K562 (cell line): ENCODE data around the gene SDE2. TPM values are rescaled to one million over a fixed set of nuclear protein-coding genes. Genes with fewer than 3 reads are reported as not detected.

Experiments
- ATAC-seq: fragments of 200-7000 bp; cut with Tn5 transposase; 3 replicates; pipeline ENCODE4 v1.9.1; 2020; ENCODE audit warnings: moderate library complexity
- BruUV-seq: library from RNA; stranded (reverse); fragments of 400-500 nt; replicated peaks from 2 replicates; lab custom pipeline; 2021; lab: Mats Ljungman, UMichigan
- CTCF ChIA-PET: fragments of 300-600 bp; formaldehyde crosslinking; extraction: SDS; loops from one replicate; lab custom pipeline; 2021; ENCODE audit warnings: low intra/inter-chr PET ratio; lab: Yijun Ruan, JAX
- POLR2A ChIA-PET: fragments of 300-600, 350-650 bp; sonication (Branson Sonifier 250); formaldehyde crosslinking; extraction: SDS; loops from one replicate; lab custom pipeline; 2021; ENCODE audit warnings: antibody characterized with exemption, inconsistent platforms; lab: Yijun Ruan, JAX
- DNase-seq, 4 experiments: peaks; one replicate each; pipeline versions ENCODE4 v3.0.0 to v3.0.0-alpha.2; 2011 to 2018; ENCODE audit warnings: low spot score in 3 of 4, mixed read lengths in 3 of 4; ENCODE audit errors: extremely low read depth in 1 of 4
- FAIRE-seq: peaks from 2 replicates; lab custom pipeline; 2011; peaks lifted over from hg19 to GRCh38; lab: Jason Lieb, UNC
- H2AFZ ChIP-seq: 2 replicates; pipeline ENCODE4 v1.6.0; 2011; ENCODE audit warnings: low read depth, low read length, control low read depth, inconsistent platforms
- H3K27ac ChIP-seq: fragments of 200-600 bp; 3 replicates; pipeline ENCODE4 v1.8.0; 2011; ENCODE audit warnings: low read depth, mild to moderate bottlenecking, control low read depth, inconsistent platforms, low read length, moderate library complexity, mixed read lengths; ENCODE audit errors: extremely low read depth
- H3K27me3 ChIP-seq, 2 experiments: fragments of 300-600 bp in 1 of 2; 2 replicates in 1 of 2; 3 replicates in 1 of 2; pipeline versions ENCODE4 v1.6.0 to v1.8.0; 2011; ENCODE audit warnings: inconsistent platforms in 2 of 2, low read length in 2 of 2, mild to moderate bottlenecking in 1 of 2, mixed read lengths in 1 of 2, moderate library complexity in 1 of 2; ENCODE audit not compliant: control insufficient read depth in 2 of 2, insufficient read depth in 2 of 2
- H3K36me3 ChIP-seq: fragments of 300-600 bp; 3 replicates; pipeline ENCODE4 v1.8.0; 2011; ENCODE audit warnings: mild to moderate bottlenecking, low read length, inconsistent platforms; ENCODE audit not compliant: control insufficient read depth, insufficient read depth
- H3K4me1 ChIP-seq, 2 experiments: fragments of 200-600 bp in 1 of 2; replicated peaks in 1 of 2; 2 replicates in 1 of 2; 3 replicates in 1 of 2; pipeline versions ENCODE4 v1.5.1 to v1.8.0; 2011; ENCODE audit warnings: inconsistent platforms in 2 of 2, low read length in 2 of 2, mild to moderate bottlenecking in 1 of 2, mixed read lengths in 1 of 2, moderate library complexity in 1 of 2; ENCODE audit not compliant: control insufficient read depth in 2 of 2, insufficient read depth in 2 of 2
- H3K4me2 ChIP-seq: 2 replicates; pipeline ENCODE4 v1.6.1; 2011; ENCODE audit warnings: low read length, control low read depth, inconsistent platforms, mixed read lengths; ENCODE audit not compliant: insufficient read depth
- H3K4me3 ChIP-seq: fragments of 200-600 bp; sonication (generic), shearing (Covaris generic); 2 replicates; pipeline ENCODE4 v1.5.1; 2016; ENCODE audit warnings: control low read depth, inconsistent platforms
- H3K79me2 ChIP-seq: fragments of 200-600 bp; 3 replicates; pipeline ENCODE4 v1.8.0; 2011; ENCODE audit warnings: low read length, inconsistent platforms; ENCODE audit not compliant: control insufficient read depth, insufficient read depth
- H3K9ac ChIP-seq, 2 experiments: 2 replicates each; pipeline versions ENCODE4 v1.6.0 to v1.6.1; 2011; ENCODE audit warnings: low read depth in 2 of 2, low read length in 2 of 2, control low read depth in 1 of 2, inconsistent platforms in 1 of 2, mild to moderate bottlenecking in 1 of 2, mixed read lengths in 1 of 2; ENCODE audit not compliant: insufficient read depth in 1 of 2
- H3K9me1 ChIP-seq: one replicate; pipeline ENCODE4 v1.6.0; 2011; ENCODE audit warnings: inconsistent platforms, mild to moderate bottlenecking, low read length, moderate library complexity; ENCODE audit not compliant: control insufficient read depth, insufficient read depth
- H3K9me3 ChIP-seq: replicated peaks from 2 replicates; pipeline ENCODE4 v1.5.1; 2011; ENCODE audit warnings: low read depth, low read length, inconsistent platforms; ENCODE audit not compliant: control insufficient read depth, insufficient read depth
- H4K20me1 ChIP-seq: replicated peaks from 2 replicates; pipeline ENCODE4 v1.6.1; 2011; ENCODE audit warnings: low read length, inconsistent platforms, mixed read lengths; ENCODE audit not compliant: control insufficient read depth, insufficient read depth
- ATF1 ChIP-seq, 2 experiments: fragments of 450-650 bp in 1 of 2; IDR thresholded peaks; 2 replicates each; pipeline ENCODE4 v1.6.1; 2016; ENCODE audit warnings: missing compliant biosample characterization in 1 of 2, missing genetic modification characterization in 1 of 2
- ATF3 ChIP-seq, 2 experiments: fragments of 450-650 bp in 1 of 2; sonication (generic) in 1 of 2; formaldehyde crosslinking in 1 of 2; IDR thresholded peaks in 1 of 2; conservative IDR thresholded peaks in 1 of 2; 2 replicates each; pipeline versions ENCODE4 v1.6.1 to v1.8.1; 2016 to 2023; ENCODE audit warnings: mild to moderate bottlenecking in 2 of 2, moderate library complexity in 2 of 2, inconsistent platforms in 1 of 2, missing genetic modification reagents in 1 of 2
- BCOR ChIP-seq: fragments of 450-650 bp; IDR thresholded peaks from 2 replicates; pipeline ENCODE4 v1.6.1; 2016
- CBFA2T3 ChIP-seq: fragments of 450-650 bp; IDR thresholded peaks from 2 replicates; pipeline ENCODE4 v1.6.1; 2017
- CBX3 ChIP-seq, 2 experiments: IDR thresholded peaks; 1 replicate in 1 of 2; 2 replicates in 1 of 2; pipeline ENCODE4 v1.6.1; 2012; ENCODE audit warnings: inconsistent platforms in 2 of 2, low read length in 2 of 2, borderline replicate concordance in 1 of 2, control low read depth in 1 of 2
- CHAMP1 ChIP-seq: fragments of 450-650 bp; IDR thresholded peaks from 2 replicates; pipeline ENCODE4 v1.6.1; 2016; ENCODE audit warnings: mild to moderate bottlenecking
- CREB1 ChIP-seq, 2 experiments: sonication (generic) in 1 of 2; formaldehyde crosslinking in 1 of 2; IDR thresholded peaks; 2 replicates each; pipeline versions ENCODE4 v1.6.1 to v1.8.0; 2012 to 2022; ENCODE audit warnings: inconsistent platforms in 1 of 2, mild to moderate bottlenecking in 1 of 2, missing genetic modification reagents in 1 of 2, moderate library complexity in 1 of 2
- GABPA ChIP-seq: fragments of 200-800 bp; sonication (Bioruptor generic); conservative IDR thresholded peaks from 2 replicates; pipeline ENCODE4 v1.6.1; 2016; ENCODE audit warnings: low read depth, missing genetic modification characterization, missing compliant biosample characterization
- ILK ChIP-seq: fragments of 450-650 bp; IDR thresholded peaks from 2 replicates; pipeline ENCODE4 v1.6.1; 2016; ENCODE audit warnings: missing genetic modification characterization, low read depth, mild to moderate bottlenecking, missing compliant biosample characterization, moderate library complexity, borderline replicate concordance
- KDM1A ChIP-seq, 2 experiments: fragments of 450-650 bp; IDR thresholded peaks; 2 replicates each; pipeline ENCODE4 v1.6.1; 2016; ENCODE audit warnings: mild to moderate bottlenecking in 2 of 2
- NFIC ChIP-seq: fragments of 450-650 bp; IDR thresholded peaks from 2 replicates; pipeline ENCODE4 v1.6.1; 2017; ENCODE audit warnings: mild to moderate bottlenecking, inconsistent platforms
- PRMT5 ChIP-seq: sonication (generic); formaldehyde crosslinking; IDR thresholded peaks from 2 replicates; pipeline ENCODE4 v1.5.0; 2020; ENCODE audit warnings: missing genetic modification reagents
- RBM25 ChIP-seq: fragments of 200-400 bp; formaldehyde crosslinking; IDR thresholded peaks from 2 replicates; pipeline ENCODE4 v1.6.1; 2018; ENCODE audit warnings: low read length, low read depth, moderate library complexity; ENCODE audit not compliant: severe bottlenecking
- SIN3A ChIP-seq, 2 experiments: fragments of 150-350 bp in 1 of 2; IDR thresholded peaks; 2 replicates each; pipeline ENCODE4 v1.6.1; 2011 to 2016; ENCODE audit warnings: borderline replicate concordance in 2 of 2, low read depth in 2 of 2, low read length in 2 of 2, mild to moderate bottlenecking in 2 of 2, moderate library complexity in 2 of 2; ENCODE audit not compliant: control insufficient read depth in 1 of 2
- SMARCA5 ChIP-seq: fragments of 450-650 bp; IDR thresholded peaks from 2 replicates; pipeline ENCODE4 v1.6.1; 2016
- TRIM24 ChIP-seq, 2 experiments: fragments of 450-650 bp; IDR thresholded peaks; 2 replicates each; pipeline ENCODE4 v1.6.1; 2016
- YBX1 ChIP-seq: fragments of 450-650 bp; IDR thresholded peaks from 2 replicates; pipeline ENCODE4 v1.7.1; 2016; ENCODE audit warnings: mild to moderate bottlenecking
- ZNF589 ChIP-seq: fragments of 200-800 bp; sonication (Bioruptor generic); IDR thresholded peaks from 2 replicates; pipeline ENCODE4 v1.6.1; 2016; ENCODE audit warnings: low read depth, missing genetic modification characterization, missing compliant biosample characterization
- WGBS: fragments of 100-300 bp; shearing (Covaris generic); methylation state at CpG from one replicate; pipeline ENCODE4 v1.1.6; 2016; ENCODE audit warnings: low coverage, mixed read lengths; ENCODE audit not compliant: insufficient coverage; ENCODE audit errors: missing lambda C conversion rate; 5-methylcytosine and 5-hydroxymethylcytosine counted together
- in situ Hi-C: fragments of 300-500 bp; cut with MboI; formaldehyde crosslinking; loops from 4 replicates; pipeline ENCODE4 v1.15.0; 2018; ENCODE audit warnings: inconsistent platforms, mixed read lengths
- intact Hi-C: fragments of 100-400 bp; cut with micrococcal nuclease; formaldehyde crosslinking; loops from 2 replicates; pipeline ENCODE4 v1.14.2; 2022
- polyA plus RNA-seq, 8 experiments: library from polyadenylated mRNA; depleted of rRNA in 4 of 8; stranded (reverse) in 5 of 8; unstranded in 3 of 8; fragments of >200 nt; fragmentation: Nextera tagmentation in 2 of 8; fragmentation: Illumina TruSeq in 1 of 8; extraction: Ambion mirVana in 2 of 8; extraction: Trizol in 1 of 8; gene quantifications; 2 replicates each; pipeline versions ENCODE4 v1.2.1 to v1.2.3, GENCODE V29; 2011 to 2014; ENCODE audit warnings: inconsistent platforms in 1 of 8, missing spikeins in 1 of 8
- total RNA-seq, 7 experiments: library from RNA; depleted of rRNA in 6 of 7; stranded (reverse); fragments of >200 nt in 6 of 7; fragmentation: Illumina TruSeq in 2 of 7; extraction: Trizol in 2 of 7; gene quantifications; 2 replicates each; pipeline versions ENCODE4 v1.2.1 to v1.2.3, GENCODE V29; 2011 to 2021; ENCODE audit warnings: low replicate concordance in 1 of 7
- TF ChIP-seq, protein P1 (sequence below): sonication (generic); IDR thresholded peaks from 2 replicates; pipeline ENCODE4 v1.6.1; 2016

Gene SDE2
- total and polyA plus RNA-seq, 9 of the 15 experiments (the other 6 are each of a cell fraction or from before 2014, with no cell fraction given), result 14.3 to 62.3 (median 46.0) TPM

DNA sequence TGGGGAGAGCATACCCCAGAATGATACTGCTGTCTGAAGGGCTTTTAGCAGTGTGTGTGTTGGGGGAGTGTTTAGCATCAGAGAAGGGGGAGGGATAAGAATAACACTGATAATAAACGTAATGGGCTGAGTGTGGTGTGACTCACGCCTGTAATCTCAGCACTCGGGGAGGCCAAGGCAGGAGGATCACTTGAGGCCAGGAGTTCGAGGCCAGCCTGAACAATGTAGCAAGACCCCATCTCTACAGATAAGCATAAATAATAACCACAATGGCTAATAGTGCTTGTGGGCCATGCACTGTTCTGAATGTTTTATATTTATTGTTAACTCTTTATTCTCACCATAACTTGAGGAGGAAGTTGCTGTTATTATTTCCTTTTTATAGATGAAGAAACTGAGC lies 55.6 kb downstream of the SDE2 start:
- H3K4me2 ChIP-seq, result no peak overlapping the region
- WGBS, result 0% methylated on average over 2 of the region's 4 CpGs
- H3K79me2 ChIP-seq, result no peaks in the 10 kb centered on the region
- no peaks in the 10 kb centered on the region for H3K9me3 ChIP-seq
- ChIA-PET CTCF (no interaction called here), POLR2A (interaction anchor here (0.9 to 1.3 kb wide), 2 partner anchors 17 to 20 kb away, joined by 3 to 4 read pairs; no protein-coding TSS in a partner anchor)
- H3K4me3 ChIP-seq, result no peak overlapping the region
- in situ Hi-C loops, result no loop called here
- H2AFZ ChIP-seq, result no peak overlapping the region
- no peaks in the 10 kb centered on the region for H4K20me1 ChIP-seq
- intact Hi-C loops, result no loop called here
- no peak overlapping the region for H3K9ac ChIP-seq
- no peaks in the 10 kb centered on the region for H3K36me3 ChIP-seq
- DNase-seq (peak in 2 of 4 experiments; percentile 17 to 37), FAIRE-seq (peak; percentile 42), ATAC-seq (no peak)
- no peaks in the 10 kb centered on the region for H3K9me1 ChIP-seq
- no TSS peak for BruUV-seq
- H3K27ac ChIP-seq, result no peak overlapping the region
- H3K27me3 ChIP-seq, result no peaks in the 10 kb centered on the region
- peaks cover 8 to 18% of the 10 kb centered on the region in 2 experiments; a peak in 4 of 5 replicates for H3K4me1 ChIP-seq
- TF ChIP-seq ATF3 (IDR thresholded peaks at IDR 0.05) (peak; percentile 56; the same call in 1 of the 2 replicates), ATF3 (CRISPR knock-in tag; conservative IDR thresholded peaks at IDR 0.05) (no peak), YBX1 (no peak), RBM25 (peak; percentile 87), SIN3A (IDR thresholded peaks at IDR 0.05; ENCODE audit: borderline replicate concordance in 2 of 2, control insufficient read depth in 1 of 2, low read depth in 2 of 2, low read length in 2 of 2) (no peak), GABPA (no peak), KDM1A (IDR thresholded peaks at IDR 0.05) (peak; percentile 94 to 96), CHAMP1 (peak; percentile 36; the same call in 1 of the 2 replicates), NFIC (no peak), BCOR (peak; percentile 90), TRIM24 (IDR thresholded peaks at IDR 0.05) (0 out of 4 replicates have a peak, but pooled peaks of 1 of the 2 experiments have one; percentile 20), CBX3 (IDR thresholded peaks at IDR 0.05; ENCODE audit: borderline replicate concordance in 1 of 2, low read length in 2 of 2) (peak in 1 of 2 experiments; percentile 78; a peak in 2 of 3 replicates), ILK (no peak), ATF1 (CRISPR knock-in tag; IDR thresholded peaks at IDR 0.05) (no peak), ATF1 (tag; IDR thresholded peaks at IDR 0.05) (peak; percentile 14; the same call in 1 of the 2 replicates), ZNF589 (CRISPR knock-in tag) (no peak), SMARCA5 (peak; percentile 75), PRMT5 (no peak), CBFA2T3 (0 out of 2 replicates have a peak, but pooled peaks have one; percentile 26), CREB1 (IDR thresholded peaks at IDR 0.05) (no peak), CREB1 (CRISPR knock-in tag; IDR thresholded peaks at IDR 0.05) (no peak)
- TF ChIP-seq, protein P1, sequence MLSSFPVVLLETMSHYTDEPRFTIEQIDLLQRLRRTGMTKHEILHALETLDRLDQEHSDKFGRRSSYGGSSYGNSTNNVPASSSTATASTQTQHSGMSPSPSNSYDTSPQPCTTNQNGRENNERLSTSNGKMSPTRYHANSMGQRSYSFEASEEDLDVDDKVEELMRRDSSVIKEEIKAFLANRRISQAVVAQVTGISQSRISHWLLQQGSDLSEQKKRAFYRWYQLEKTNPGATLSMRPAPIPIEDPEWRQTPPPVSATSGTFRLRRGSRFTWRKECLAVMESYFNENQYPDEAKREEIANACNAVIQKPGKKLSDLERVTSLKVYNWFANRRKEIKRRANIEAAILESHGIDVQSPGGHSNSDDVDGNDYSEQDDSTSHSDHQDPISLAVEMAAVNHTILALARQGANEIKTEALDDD, result no peak
